SKM-1 treated with dmso at 0.1 percent for 144 hours (cell line): ENCODE data around the gene RENBP.
"Not testable (repeated sequence)": the region's sequence is repeated elsewhere in the genome, so short reads cannot be mapped to it uniquely, and the experiment has no call there.

Experiments used
- DNase-seq: peaks from one replicate; lab custom pipeline; 2025; ENCODE audit not compliant: unreplicated experiment; lab: John Stamatoyannopoulos, UW

The RENBP gene

GRCh38 chrX:153944140-153944799 lies at the start of gene RENBP:
TSS of gene RENBP (minus strand) at chrX:153944643. CDS start at chrX:153944610, 33 bp downstream.
- no peak for DNase-seq

- no peak for DNase-seq
These were observed 49.5 kb upstream of the RENBP start for GRCh38 chrX:153993978-153994377.

DNA sequence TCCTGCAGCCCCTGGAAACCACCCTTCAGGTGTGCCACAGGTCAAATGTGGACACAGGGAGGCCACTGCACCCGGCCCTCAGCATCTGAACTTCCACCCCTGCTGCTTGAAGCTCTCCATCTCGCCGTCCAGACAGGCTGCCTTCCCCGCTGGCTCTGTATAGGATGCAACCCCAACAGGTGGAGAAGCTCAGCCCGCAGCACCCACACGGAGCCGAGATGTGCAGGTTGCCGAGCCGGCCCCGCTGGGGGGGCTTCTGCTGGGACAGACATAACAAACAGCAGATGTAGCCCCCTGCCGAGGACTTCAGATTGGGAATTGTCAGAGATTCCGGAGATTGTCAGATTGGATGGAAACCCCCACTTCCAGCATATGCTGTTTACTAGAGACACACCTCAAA lies 48.6 kb upstream of the RENBP start:
- no peak for DNase-seq

GRCh38 chrX:153992180-153992579 lies 47.7 kb upstream of the RENBP start:
- DNase-seq = no peak

DNA sequence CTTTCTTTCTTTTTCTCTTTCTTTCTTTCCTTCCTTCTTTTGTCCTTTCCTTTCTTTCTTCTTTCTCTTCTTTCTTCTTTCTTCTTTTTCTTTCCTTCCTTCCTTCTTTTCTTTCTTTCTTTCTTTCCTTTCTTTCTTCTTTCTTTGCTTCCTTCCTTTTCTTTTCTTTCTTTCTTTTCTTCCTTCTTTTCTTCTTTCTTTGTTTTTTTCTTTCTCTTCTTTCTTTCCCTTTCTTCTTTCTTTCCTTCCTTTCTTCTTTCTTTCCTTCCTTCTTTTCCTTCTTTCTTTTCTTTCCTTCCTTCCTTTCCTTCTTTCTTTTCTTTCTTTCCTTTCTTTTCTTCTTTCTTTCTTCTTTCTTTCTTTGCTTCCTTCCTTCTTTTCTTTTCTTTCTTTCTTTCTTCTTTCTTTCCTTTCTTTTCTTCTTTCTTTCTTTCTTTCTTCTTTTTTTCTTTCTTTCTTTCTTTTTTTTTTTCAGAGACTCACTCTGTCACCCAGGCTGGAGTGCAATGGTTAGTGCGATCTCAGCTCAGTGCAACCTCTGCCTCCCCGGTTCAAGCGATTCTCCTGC lies 46.7 kb upstream of the RENBP start:
- DNase-seq = no peak

- no peak for DNase-seq
These were observed 45.7 kb upstream of the RENBP start for GRCh38 chrX:153989973-153990655.

DNA sequence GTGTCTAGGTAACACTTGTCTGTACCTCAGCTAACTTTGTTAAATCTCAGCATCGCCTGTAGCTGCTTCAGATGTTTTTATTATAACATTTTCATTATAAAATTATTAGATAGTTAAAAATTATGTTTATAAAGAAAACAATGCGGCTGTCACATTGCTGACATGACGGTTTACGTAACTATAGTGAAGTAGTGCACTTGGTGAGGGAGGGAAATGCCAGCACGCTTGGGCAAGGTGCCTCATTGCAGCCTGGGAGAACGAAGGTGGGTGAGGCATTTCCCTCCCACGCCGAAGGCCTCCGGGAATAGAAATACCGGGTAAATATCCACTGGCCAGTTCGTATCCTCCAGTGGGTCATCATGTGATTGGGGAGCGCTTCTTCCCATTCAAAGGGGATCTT lies 44.0 kb upstream of the RENBP start:
- DNase-seq = no peak

DNA sequence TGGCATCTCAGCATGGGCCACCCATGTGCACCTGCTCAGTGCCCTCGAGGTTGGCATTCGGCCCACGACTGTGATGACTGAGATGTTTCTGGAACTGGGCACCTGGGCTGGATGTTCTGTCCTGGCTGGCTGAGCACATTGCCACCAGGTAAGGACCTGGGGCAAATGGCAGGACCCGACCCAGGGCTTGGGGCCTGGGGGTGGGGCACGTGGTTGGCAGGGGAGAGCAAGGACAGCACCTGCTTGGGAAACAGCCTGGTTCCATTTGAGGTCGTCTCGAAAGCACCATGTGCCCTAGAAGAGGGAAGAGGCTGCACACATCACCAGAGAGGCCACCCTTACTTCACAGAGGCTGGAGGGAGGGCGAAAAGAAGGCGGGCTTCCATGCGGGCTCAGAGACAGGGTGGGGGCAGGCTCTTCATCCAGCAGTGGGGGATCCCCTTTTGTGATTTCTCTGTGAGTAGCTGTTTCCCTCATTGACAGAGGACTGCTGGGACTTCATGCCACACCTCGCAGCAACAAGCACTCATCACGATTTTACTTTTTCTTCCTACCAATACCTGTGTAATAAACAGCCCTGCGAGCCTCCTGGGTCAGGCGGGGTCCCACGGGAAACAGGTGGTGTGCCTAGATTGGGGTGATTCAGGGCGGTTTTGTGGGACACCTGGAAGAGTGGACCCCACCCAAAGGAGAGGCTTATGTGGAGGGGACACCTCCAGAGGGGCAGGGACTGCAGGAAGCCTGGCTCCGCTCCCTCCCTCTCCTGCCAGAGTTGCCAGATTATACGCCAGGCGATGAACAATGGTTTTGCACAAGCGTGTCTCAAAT lies 40.1 kb upstream of the RENBP start:
- DNase-seq = no peak

- DNase-seq = no peak
These were observed 38.9 kb upstream of the RENBP start for GRCh38 chrX:153983321-153983801.

GRCh38 chrX:153981771-153982533 lies 37.5 kb upstream of the RENBP start:
- no peak for DNase-seq

GRCh38 chrX:153981231-153981630 lies 36.8 kb upstream of the RENBP start:
- DNase-seq = no peak

DNA sequence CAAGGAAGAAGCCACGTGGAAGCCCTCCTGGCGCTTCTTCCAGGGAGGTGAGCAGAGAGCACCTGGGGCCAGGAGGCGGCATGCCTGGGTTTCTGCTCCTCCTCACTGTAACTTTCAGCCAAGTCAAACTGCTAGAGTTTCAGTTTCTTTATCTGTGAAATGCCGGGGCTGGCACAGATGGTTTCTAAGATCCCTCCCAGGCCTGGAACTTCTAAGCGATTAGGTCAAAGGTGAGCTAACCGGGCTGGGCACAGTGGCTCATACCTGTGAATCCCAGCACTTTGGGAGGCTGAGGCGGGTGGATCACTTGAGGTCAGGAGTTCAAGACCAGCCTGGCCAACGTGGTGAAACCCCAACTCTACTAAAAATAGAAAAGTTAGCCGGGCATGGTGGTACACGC lies 36.0 kb upstream of the RENBP start:
- not testable (repeated sequence) for DNase-seq

DNA sequence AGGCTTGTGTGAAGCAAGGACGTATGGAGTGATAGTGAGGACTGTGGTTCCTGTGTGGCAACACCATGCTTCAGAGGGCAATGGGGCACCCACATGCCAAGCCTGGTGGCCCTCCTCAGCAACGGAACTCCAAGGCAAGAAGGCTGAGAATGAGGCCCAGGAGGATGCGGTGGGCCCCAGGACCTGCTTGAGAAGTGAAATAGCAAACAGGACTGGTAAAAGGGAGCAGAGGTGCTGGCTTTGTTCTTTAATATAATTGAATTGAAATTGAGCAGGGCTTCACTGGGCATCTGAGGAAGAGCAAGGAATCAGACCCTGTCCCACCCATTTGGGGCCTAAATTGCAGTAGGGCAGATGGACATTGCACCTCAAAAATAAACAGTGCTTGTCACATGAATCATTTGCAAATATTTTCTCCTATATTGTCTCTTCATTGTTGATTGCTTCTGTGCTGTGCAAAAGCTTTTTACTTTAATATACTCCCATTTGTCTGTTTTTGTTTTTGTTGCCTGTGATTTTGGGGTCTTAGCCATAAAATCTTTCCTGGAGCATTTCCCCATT lies 30.4 kb upstream of the RENBP start:
- DNase-seq = no peak

DNA sequence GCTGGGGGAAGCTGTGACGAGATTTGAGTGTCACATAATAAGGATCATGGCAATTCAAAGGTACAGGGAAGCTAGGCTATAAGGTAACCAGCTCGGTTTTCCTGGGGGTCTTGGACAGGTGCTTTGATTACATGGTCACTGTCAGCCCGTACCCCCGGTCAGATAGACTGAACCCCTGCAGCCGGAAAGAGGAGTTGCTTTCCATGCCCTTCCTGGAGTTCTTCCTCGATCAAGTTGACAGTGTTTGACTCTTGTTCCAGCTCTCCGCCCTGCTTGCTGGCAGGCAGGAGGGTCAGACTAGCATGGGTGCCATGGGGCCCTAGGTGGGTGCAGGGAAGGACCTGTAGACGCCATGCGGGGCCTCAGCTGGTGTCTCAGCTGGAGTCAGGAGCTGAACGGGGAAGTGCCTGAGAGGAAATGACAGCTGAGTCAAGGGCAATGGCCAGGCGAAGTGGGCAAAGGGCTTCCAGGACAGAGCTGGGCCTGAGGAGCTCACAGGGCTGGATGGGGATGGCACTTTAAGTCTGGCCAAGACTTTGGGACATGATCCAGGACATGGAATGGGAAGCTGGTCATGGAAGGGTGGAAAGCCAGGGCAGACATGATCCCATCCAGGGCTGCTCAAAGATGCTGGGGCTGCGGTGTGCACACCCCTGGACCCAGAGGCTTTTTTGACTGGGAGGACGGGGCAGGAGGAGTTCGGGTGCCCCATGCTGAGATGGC lies 29.7 kb upstream of the RENBP start:
- DNase-seq = no peak

GRCh38 chrX:153973127-153974002 lies 28.9 kb upstream of the RENBP start:
- DNase-seq = no peak

- peak; percentile 73 for DNase-seq
These were observed 28.1 kb upstream of the RENBP start, which contains the start of gene TMEM187 for GRCh38 chrX:153972368-153973126. TSS of gene TMEM187 (plus strand) at chrX:153972754. CDS start at chrX:153982063, 9,309 bp downstream.

- peak; percentile 51 for DNase-seq
These were observed 27.3 kb upstream of the RENBP start, which contains the start of gene HCFC1 for GRCh38 chrX:153971450-153972367. TSS of gene HCFC1 (minus strand) at chrX:153971818. CDS start at chrX:153970840, 978 bp downstream.
